Measurements from ENCODE around the gene DCX. TPM values are rescaled to one million over a fixed set of nuclear protein-coding genes. Genes with fewer than 3 reads are reported as not detected.

Gene DCX
- total and polyA plus RNA-seq, 9 of the 15 experiments (the other 6 are each of a cell fraction or from before 2014, with no cell fraction given): not detected

- CTCF ChIA-PET (ENCODE audit: low intra/inter-chr PET ratio): interaction anchor here (0.6 kb wide), 1 partner anchor 1748 kb away, joined by 3 read pairs; no protein-coding TSS in a partner anchor
- intact Hi-C loops (cut with micrococcal nuclease): no loop called here
- FAIRE-seq (no peak), DNase-seq (ENCODE audit: extremely low read depth in 1 of 4, low spot score in 3 of 4) (no peak), ATAC-seq (no peak)
- H3K9ac ChIP-seq (ENCODE audit: insufficient read depth in 1 of 2, low read depth in 2 of 2, low read length in 2 of 2): no peak overlapping the region
- no peaks in the 10 kb centered on the region for H3K9me1 ChIP-seq (ENCODE audit: control insufficient read depth, insufficient read depth, low read length)
- H3K4me3 ChIP-seq: no peak overlapping the region
- H3K27me3 ChIP-seq (ENCODE audit: control insufficient read depth in 2 of 2, insufficient read depth in 2 of 2, low read length in 2 of 2): no peaks in the 10 kb centered on the region
- no TSS peak for BruUV-seq (replicated peaks)
- POLR2A ChIA-PET: no interaction called here
- H4K20me1 ChIP-seq (replicated peaks; ENCODE audit: control insufficient read depth, insufficient read depth, low read length): no peaks in the 10 kb centered on the region
- in situ Hi-C loops (cut with MboI): no loop called here
- H3K36me3 ChIP-seq (ENCODE audit: control insufficient read depth, insufficient read depth, low read length): no peaks in the 10 kb centered on the region
- H3K27ac ChIP-seq (ENCODE audit: extremely low read depth, low read depth, low read length): no peak overlapping the region
- H3K4me1 ChIP-seq (replicated peaks in 1 of 2; ENCODE audit: control insufficient read depth in 2 of 2, insufficient read depth in 2 of 2, low read length in 2 of 2): no peaks in the 10 kb centered on the region
- no peak overlapping the region for H3K4me2 ChIP-seq (ENCODE audit: insufficient read depth, low read length)
- no peaks in the 10 kb centered on the region for H3K9me3 ChIP-seq (replicated peaks; ENCODE audit: control insufficient read depth, insufficient read depth, low read depth, low read length)
- WGBS (ENCODE audit: insufficient coverage, low coverage, missing lambda C conversion rate): 0% methylated on average over 3 of the region's 4 CpGs
- no peaks in the 10 kb centered on the region for H3K79me2 ChIP-seq (ENCODE audit: control insufficient read depth, insufficient read depth, low read length)
- H2AFZ ChIP-seq (ENCODE audit: low read depth, low read length): no peak overlapping the region
- TF ChIP-seq ARID3B (CRISPR knock-in tag; IDR thresholded peaks at IDR 0.05; ENCODE audit: borderline replicate concordance): no peak
- TF ChIP-seq HNRNPH1 (optimal IDR thresholded peaks at IDR 0.05; ENCODE audit: low read depth, low read length): no peak
- TF ChIP-seq FOXM1 (IDR thresholded peaks at IDR 0.05; ENCODE audit: low read depth): no peak
- no peak for TF ChIP-seq FOXM1 (CRISPR knock-in tag; IDR thresholded peaks at IDR 0.05; ENCODE audit: low read depth)
- TF ChIP-seq, protein P1, sequence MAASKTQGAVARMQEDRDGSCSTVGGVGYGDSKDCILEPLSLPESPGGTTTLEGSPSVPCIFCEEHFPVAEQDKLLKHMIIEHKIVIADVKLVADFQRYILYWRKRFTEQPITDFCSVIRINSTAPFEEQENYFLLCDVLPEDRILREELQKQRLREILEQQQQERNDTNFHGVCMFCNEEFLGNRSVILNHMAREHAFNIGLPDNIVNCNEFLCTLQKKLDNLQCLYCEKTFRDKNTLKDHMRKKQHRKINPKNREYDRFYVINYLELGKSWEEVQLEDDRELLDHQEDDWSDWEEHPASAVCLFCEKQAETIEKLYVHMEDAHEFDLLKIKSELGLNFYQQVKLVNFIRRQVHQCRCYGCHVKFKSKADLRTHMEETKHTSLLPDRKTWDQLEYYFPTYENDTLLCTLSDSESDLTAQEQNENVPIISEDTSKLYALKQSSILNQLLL (CRISPR knock-in tag; IDR thresholded peaks at IDR 0.05; ENCODE audit: borderline replicate concordance): no peak
- no peak for TF ChIP-seq HNRNPK (IDR thresholded peaks at IDR 0.05; ENCODE audit: low read depth, low read length, poor library complexity, severe bottlenecking)
- no peak for TF ChIP-seq SMAD4 (CRISPR knock-in tag; conservative IDR thresholded peaks at IDR 0.05)
- TF ChIP-seq, protein P2, sequence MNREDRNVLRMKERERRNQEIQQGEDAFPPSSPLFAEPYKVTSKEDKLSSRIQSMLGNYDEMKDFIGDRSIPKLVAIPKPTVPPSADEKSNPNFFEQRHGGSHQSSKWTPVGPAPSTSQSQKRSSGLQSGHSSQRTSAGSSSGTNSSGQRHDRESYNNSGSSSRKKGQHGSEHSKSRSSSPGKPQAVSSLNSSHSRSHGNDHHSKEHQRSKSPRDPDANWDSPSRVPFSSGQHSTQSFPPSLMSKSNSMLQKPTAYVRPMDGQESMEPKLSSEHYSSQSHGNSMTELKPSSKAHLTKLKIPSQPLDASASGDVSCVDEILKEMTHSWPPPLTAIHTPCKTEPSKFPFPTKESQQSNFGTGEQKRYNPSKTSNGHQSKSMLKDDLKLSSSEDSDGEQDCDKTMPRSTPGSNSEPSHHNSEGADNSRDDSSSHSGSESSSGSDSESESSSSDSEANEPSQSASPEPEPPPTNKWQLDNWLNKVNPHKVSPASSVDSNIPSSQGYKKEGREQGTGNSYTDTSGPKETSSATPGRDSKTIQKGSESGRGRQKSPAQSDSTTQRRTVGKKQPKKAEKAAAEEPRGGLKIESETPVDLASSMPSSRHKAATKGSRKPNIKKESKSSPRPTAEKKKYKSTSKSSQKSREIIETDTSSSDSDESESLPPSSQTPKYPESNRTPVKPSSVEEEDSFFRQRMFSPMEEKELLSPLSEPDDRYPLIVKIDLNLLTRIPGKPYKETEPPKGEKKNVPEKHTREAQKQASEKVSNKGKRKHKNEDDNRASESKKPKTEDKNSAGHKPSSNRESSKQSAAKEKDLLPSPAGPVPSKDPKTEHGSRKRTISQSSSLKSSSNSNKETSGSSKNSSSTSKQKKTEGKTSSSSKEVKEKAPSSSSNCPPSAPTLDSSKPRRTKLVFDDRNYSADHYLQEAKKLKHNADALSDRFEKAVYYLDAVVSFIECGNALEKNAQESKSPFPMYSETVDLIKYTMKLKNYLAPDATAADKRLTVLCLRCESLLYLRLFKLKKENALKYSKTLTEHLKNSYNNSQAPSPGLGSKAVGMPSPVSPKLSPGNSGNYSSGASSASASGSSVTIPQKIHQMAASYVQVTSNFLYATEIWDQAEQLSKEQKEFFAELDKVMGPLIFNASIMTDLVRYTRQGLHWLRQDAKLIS (CRISPR knock-in tag; IDR thresholded peaks at IDR 0.05): no peak
- no peak for TF ChIP-seq SRSF3 (IDR thresholded peaks at IDR 0.05; ENCODE audit: insufficient read depth, low read length)
- TF ChIP-seq, protein P3, sequence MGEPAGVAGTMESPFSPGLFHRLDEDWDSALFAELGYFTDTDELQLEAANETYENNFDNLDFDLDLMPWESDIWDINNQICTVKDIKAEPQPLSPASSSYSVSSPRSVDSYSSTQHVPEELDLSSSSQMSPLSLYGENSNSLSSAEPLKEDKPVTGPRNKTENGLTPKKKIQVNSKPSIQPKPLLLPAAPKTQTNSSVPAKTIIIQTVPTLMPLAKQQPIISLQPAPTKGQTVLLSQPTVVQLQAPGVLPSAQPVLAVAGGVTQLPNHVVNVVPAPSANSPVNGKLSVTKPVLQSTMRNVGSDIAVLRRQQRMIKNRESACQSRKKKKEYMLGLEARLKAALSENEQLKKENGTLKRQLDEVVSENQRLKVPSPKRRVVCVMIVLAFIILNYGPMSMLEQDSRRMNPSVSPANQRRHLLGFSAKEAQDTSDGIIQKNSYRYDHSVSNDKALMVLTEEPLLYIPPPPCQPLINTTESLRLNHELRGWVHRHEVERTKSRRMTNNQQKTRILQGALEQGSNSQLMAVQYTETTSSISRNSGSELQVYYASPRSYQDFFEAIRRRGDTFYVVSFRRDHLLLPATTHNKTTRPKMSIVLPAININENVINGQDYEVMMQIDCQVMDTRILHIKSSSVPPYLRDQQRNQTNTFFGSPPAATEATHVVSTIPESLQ (CRISPR knock-in tag; IDR thresholded peaks at IDR 0.05): no peak
- TF ChIP-seq TRIM24 (IDR thresholded peaks at IDR 0.05): no peak
These were observed 73.8 kb downstream of the DCX start for GRCh38 chrX:111338095-111338698.

All from K562 (cell line).